GM23338 (cell line): ENCODE results near the gene CHRM1.

Experiments used
- ETS1 ChIP-seq: IDR thresholded peaks from 2 replicates; pipeline ENCODE4 v1.6.1; 2016; ENCODE audit warnings: antibody characterized with exemption
- EZH2phosphoT487 ChIP-seq: fragments of 200-600 bp; sonication (generic); IDR thresholded peaks from one replicate; pipeline ENCODE4 v1.8.1; 2018; ENCODE audit warnings: antibody characterized with exemption; ENCODE audit not compliant: unreplicated experiment
- POLR2AphosphoS5 ChIP-seq: IDR thresholded peaks from 2 replicates; pipeline ENCODE4 v1.6.1; 2016; ENCODE audit warnings: antibody characterized with exemption, low read depth
- TF ChIP-seq, protein P1 (sequence below), 2 experiments: fragments of 200-600 bp in 1 of 2; sonication (generic) in 1 of 2; conservative IDR thresholded peaks; 2 replicates each; pipeline versions ENCODE4 v1.5.1 to v1.6.1; 2016 to 2017; ENCODE audit warnings: antibody characterized with exemption in 2 of 2, low read depth in 2 of 2, mild to moderate bottlenecking in 2 of 2, moderate library complexity in 1 of 2

GRCh38 chr11:62923601-62924411 is 2.6 kb upstream of the CHRM1 start:
- TF ChIP-seq EZH2phosphoT487 (no peak), POLR2AphosphoS5 (no peak), ETS1 (no peak)
- TF ChIP-seq, protein P1, sequence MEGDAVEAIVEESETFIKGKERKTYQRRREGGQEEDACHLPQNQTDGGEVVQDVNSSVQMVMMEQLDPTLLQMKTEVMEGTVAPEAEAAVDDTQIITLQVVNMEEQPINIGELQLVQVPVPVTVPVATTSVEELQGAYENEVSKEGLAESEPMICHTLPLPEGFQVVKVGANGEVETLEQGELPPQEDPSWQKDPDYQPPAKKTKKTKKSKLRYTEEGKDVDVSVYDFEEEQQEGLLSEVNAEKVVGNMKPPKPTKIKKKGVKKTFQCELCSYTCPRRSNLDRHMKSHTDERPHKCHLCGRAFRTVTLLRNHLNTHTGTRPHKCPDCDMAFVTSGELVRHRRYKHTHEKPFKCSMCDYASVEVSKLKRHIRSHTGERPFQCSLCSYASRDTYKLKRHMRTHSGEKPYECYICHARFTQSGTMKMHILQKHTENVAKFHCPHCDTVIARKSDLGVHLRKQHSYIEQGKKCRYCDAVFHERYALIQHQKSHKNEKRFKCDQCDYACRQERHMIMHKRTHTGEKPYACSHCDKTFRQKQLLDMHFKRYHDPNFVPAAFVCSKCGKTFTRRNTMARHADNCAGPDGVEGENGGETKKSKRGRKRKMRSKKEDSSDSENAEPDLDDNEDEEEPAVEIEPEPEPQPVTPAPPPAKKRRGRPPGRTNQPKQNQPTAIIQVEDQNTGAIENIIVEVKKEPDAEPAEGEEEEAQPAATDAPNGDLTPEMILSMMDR (conservative IDR thresholded peaks at IDR 0.05; ENCODE audit: low read depth in 2 of 2), result no peak
